HEK293T (cell line): ENCODE results near the gene UBR1.

Experiments used
- CTCF ChIA-PET: fragments of 350-600 bp; formaldehyde crosslinking; extraction: SDS; loops from one replicate; lab custom pipeline; 2021; ENCODE audit warnings: antibody characterized with exemption, inconsistent platforms; lab: Yijun Ruan, JAX
- POLR2A ChIA-PET: fragments of 350-600 bp; formaldehyde crosslinking; extraction: SDS; loops from one replicate; lab custom pipeline; 2020; ENCODE audit warnings: antibody characterized with exemption, inconsistent platforms; lab: Yijun Ruan, JAX
- DNase-seq: peaks from one replicate; pipeline ENCODE4 v3.0.0; 2012; ENCODE audit warnings: mixed read lengths; ENCODE audit errors: extremely low spot score
- ARNT ChIP-seq: fragments of 450-650 bp; IDR thresholded peaks from 2 replicates; pipeline ENCODE4 v1.6.1; 2017; ENCODE audit warnings: mild to moderate bottlenecking
- BHLHE40 ChIP-seq: fragments of 450-650 bp; IDR thresholded peaks from 2 replicates; pipeline ENCODE4 v1.6.1; 2016; ENCODE audit warnings: mild to moderate bottlenecking, moderate library complexity, borderline replicate concordance
- CTBP1 ChIP-seq: fragments of 450-650 bp; IDR thresholded peaks from 2 replicates; pipeline ENCODE4 v1.6.1; 2016; ENCODE audit warnings: borderline replicate concordance
- ELF4 ChIP-seq: fragments of 450-650 bp; IDR thresholded peaks from 2 replicates; pipeline ENCODE4 v1.6.1; 2017; ENCODE audit warnings: antibody characterized with exemption
- FOXA1 ChIP-seq: fragments of 450-650 bp; IDR thresholded peaks from 2 replicates; pipeline ENCODE4 v1.6.1; 2016; ENCODE audit warnings: mild to moderate bottlenecking
- FOXK2 ChIP-seq: fragments of 450-650 bp; IDR thresholded peaks from 2 replicates; pipeline ENCODE4 v1.6.1; 2016; ENCODE audit warnings: mild to moderate bottlenecking
- FOXM1 ChIP-seq: fragments of 450-650 bp; IDR thresholded peaks from 2 replicates; pipeline ENCODE4 v1.6.1; 2017; ENCODE audit warnings: mild to moderate bottlenecking, borderline replicate concordance
- HDGF ChIP-seq: fragments of 450-650 bp; IDR thresholded peaks from 2 replicates; pipeline ENCODE4 v1.6.1; 2017; ENCODE audit warnings: antibody characterized with exemption, borderline replicate concordance
- L3MBTL2 ChIP-seq: fragments of 450-650 bp; conservative IDR thresholded peaks from 2 replicates; pipeline ENCODE4 v1.6.1; 2016; ENCODE audit warnings: mild to moderate bottlenecking
- LEF1 ChIP-seq: fragments of 450-650 bp; IDR thresholded peaks from 2 replicates; pipeline ENCODE4 v1.6.1; 2017; ENCODE audit warnings: mild to moderate bottlenecking, borderline replicate concordance
- NFRKB ChIP-seq: fragments of 450-650 bp; IDR thresholded peaks from 2 replicates; pipeline ENCODE4 v1.6.1; 2016; ENCODE audit warnings: mild to moderate bottlenecking, moderate library complexity
- PKNOX1 ChIP-seq: fragments of 450-650 bp; IDR thresholded peaks from 2 replicates; pipeline ENCODE4 v1.6.1; 2016
- SP1 ChIP-seq: fragments of 450-650 bp; IDR thresholded peaks from 2 replicates; pipeline ENCODE4 v1.6.1; 2017
- SUZ12 ChIP-seq: fragments of 450-650 bp; IDR thresholded peaks from 2 replicates; pipeline ENCODE4 v1.6.1; 2016; ENCODE audit warnings: mild to moderate bottlenecking
- TARDBP ChIP-seq: fragments of 450-650 bp; IDR thresholded peaks from 2 replicates; pipeline ENCODE4 v1.6.1; 2016
- ZNF384 ChIP-seq: fragments of 450-650 bp; IDR thresholded peaks from 2 replicates; pipeline ENCODE4 v1.6.1; 2016

The UBR1 gene

GRCh38 chr15:43104426-43104825 lies 1.4 kb downstream of the UBR1 start:
- TF ChIP-seq FOXA1 (no peak), ELF4 (no peak), SP1 (no peak), BHLHE40 (no peak), FOXM1 (no peak), LEF1 (no peak), NFRKB (no peak), ARNT (no peak), L3MBTL2 (no peak), ZNF384 (no peak), SUZ12 (no peak), HDGF (no peak), PKNOX1 (no peak), TARDBP (no peak), FOXK2 (no peak), CTBP1 (no peak)
- ChIA-PET CTCF (no interaction called here), POLR2A (no interaction called here)
- DNase-seq, result no peak

DNA sequence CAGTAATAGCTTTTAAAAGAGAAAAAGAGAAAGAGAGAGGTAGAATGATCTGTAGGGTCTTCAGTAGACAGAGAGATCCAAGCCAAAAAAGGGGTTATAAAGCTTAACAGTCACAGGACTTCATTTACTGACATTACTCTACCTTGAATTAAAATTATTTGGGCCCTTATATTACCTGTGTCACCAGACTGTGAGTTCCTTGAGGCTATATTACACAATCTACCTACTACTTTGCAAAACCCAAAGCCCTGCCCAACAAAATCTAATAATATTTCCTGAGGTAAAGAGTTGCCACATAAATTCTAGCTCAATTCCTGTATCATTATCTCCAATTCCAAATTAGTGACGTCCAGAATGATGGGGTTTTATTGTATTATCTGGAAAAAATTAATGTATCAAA lies 1.9 kb downstream of the UBR1 start:
- ChIA-PET CTCF (interaction anchor here (1.1 kb wide), 1 partner anchor 30 kb away, joined by 3 read pairs; no protein-coding TSS in a partner anchor), POLR2A (no interaction called here)
- DNase-seq, result no peak
- TF ChIP-seq FOXA1 (no peak), NFRKB (no peak), HDGF (no peak), LEF1 (no peak), ELF4 (no peak), SP1 (no peak), FOXK2 (no peak)

- ChIA-PET CTCF (no interaction called here), POLR2A (no interaction called here)
- no peak for DNase-seq
- no peak for TF ChIP-seq TARDBP
- TF ChIP-seq LEF1, result no peak
- TF ChIP-seq BHLHE40, result no peak
- TF ChIP-seq ELF4, result no peak
- TF ChIP-seq ZNF384, result no peak
- TF ChIP-seq NFRKB, result no peak
- no peak for TF ChIP-seq L3MBTL2
Measured at GRCh38 chr15:43102187-43102586, 3.7 kb downstream of the UBR1 start.

- CTCF ChIA-PET, result no interaction called here
- POLR2A ChIA-PET, result no interaction called here
- DNase-seq, result no peak
- no peak for TF ChIP-seq LEF1
- TF ChIP-seq HDGF, result no peak
- no peak for TF ChIP-seq SP1
- no peak for TF ChIP-seq L3MBTL2
- TF ChIP-seq TARDBP, result no peak
- TF ChIP-seq PKNOX1, result no peak
Measured at GRCh38 chr15:43100971-43101370, 4.9 kb downstream of the UBR1 start.

DNA sequence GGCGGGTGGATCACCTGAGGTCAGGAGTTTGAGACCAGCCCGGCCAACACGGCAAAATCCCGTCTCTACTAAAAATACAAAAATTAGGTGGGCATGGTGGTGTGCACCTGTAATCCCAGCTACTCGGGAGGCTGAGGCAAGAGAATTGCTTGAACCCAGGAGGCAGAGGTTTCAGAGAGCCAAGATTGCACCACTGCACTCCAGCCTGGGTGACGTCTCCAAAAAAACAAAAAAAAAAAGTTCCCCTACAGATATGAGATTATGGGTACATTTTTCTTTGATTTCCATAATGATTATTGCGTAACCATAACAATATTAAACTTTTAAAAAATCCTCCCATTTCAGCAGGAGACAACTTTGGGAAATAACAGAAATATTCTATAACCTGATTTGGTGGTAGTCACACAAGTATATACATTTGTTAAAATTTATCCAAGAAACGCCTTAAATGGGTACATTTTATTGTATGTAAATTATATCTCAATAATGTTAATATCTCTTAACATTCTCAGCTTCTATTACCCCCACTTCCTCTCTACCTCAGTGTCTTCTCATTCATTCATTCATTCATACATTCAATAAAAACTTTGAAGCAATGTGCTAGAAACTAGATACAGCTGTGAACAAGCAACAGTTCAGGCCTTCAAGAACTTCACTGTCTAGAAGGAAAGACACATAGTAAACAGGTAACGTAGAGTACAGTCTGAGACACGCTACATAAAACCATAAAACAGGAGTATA lies 6.6 kb downstream of the UBR1 start:
- CTCF ChIA-PET, result no interaction called here
- TF ChIP-seq ZNF384, result no peak
- no peak for TF ChIP-seq LEF1
- no peak for TF ChIP-seq FOXM1
- no peak for TF ChIP-seq TARDBP
- TF ChIP-seq SUZ12, result no peak
- TF ChIP-seq PKNOX1, result no peak
- no peak for TF ChIP-seq ARNT
- no peak for TF ChIP-seq ELF4
- TF ChIP-seq FOXA1, result no peak
- TF ChIP-seq FOXK2, result no peak
- no peak for TF ChIP-seq L3MBTL2
- no peak for TF ChIP-seq HDGF
- no peak for TF ChIP-seq NFRKB
- no peak for TF ChIP-seq BHLHE40
- TF ChIP-seq CTBP1, result no peak
- TF ChIP-seq SP1, result no peak
- POLR2A ChIA-PET, result no interaction called here
- DNase-seq, result no peak

GRCh38 chr15:43096411-43096810 lies 9.4 kb downstream of the UBR1 start:
- ChIA-PET POLR2A (no interaction called here), CTCF (no interaction called here)
- no peak for DNase-seq
- TF ChIP-seq HDGF (no peak), TARDBP (no peak), LEF1 (no peak), FOXA1 (no peak), ELF4 (no peak), SP1 (no peak)
